Measurements from ENCODE around the gene GABBR1. TPM values are rescaled to one million over a fixed set of nuclear protein-coding genes. Genes with fewer than 3 reads are reported as not detected.

GABBR1 gene
- total RNA-seq, 4 donors from 2014 or later = 11.5 to 40.4 (median 30.5) TPM

DNA sequence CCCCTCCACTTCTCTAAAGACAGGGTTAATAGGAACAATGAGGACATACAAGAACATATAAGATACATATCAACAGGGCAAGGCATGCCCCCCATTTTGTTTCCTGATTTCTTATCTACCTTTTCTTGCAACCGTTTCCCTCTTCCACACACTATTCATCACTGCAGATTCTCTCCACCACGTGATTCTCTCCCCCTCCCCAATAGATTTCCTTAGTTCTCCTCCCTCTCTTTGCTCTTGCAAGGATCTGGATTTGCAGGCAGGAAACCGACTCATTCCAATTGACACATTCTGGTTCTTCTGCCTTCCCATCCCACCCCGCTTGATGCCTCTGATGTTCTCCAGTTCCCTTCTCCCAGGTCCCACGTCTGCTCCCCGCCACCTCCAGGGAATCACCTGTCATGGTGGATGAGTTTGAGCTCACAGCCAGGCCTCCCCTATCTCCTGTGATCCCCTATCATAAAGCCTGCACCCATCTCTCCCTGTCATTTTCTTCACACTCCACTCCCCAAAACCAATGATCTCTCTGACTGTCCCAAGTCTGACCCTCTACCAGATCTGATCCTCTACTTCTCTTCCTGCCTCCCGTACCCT lies 7.5 kb downstream of the GABBR1 start:
- no peak for DNase-seq
- intact Hi-C loops (cut with DNase I; ENCODE audit: low total_unique reads) (no loop called here), in situ Hi-C loops (cut with MboI; ENCODE audit: low pct_ligation_motif_present in 1 of 4, low pct_unique_long_range_greater_than_20kb in 1 of 4, low sequenced_read_pairs in 3 of 4) (no loop called here)
- no peak for TF ChIP-seq EP300 (IDR thresholded peaks at IDR 0.05; ENCODE audit: low read depth)
- TF ChIP-seq POLR2A (IDR thresholded peaks at IDR 0.05) = no peak
- no peak for TF ChIP-seq POLR2AphosphoS5 (IDR thresholded peaks at IDR 0.05)
- TF ChIP-seq, protein P1, sequence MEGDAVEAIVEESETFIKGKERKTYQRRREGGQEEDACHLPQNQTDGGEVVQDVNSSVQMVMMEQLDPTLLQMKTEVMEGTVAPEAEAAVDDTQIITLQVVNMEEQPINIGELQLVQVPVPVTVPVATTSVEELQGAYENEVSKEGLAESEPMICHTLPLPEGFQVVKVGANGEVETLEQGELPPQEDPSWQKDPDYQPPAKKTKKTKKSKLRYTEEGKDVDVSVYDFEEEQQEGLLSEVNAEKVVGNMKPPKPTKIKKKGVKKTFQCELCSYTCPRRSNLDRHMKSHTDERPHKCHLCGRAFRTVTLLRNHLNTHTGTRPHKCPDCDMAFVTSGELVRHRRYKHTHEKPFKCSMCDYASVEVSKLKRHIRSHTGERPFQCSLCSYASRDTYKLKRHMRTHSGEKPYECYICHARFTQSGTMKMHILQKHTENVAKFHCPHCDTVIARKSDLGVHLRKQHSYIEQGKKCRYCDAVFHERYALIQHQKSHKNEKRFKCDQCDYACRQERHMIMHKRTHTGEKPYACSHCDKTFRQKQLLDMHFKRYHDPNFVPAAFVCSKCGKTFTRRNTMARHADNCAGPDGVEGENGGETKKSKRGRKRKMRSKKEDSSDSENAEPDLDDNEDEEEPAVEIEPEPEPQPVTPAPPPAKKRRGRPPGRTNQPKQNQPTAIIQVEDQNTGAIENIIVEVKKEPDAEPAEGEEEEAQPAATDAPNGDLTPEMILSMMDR (IDR thresholded peaks at IDR 0.05) = no peak
- 66 to 67% methylated on average over 5 to 7 of the region's 7 CpGs for WGBS, 2 donors (ENCODE audit: low coverage in 1 of 2)
- Histone ChIP-seq H3K9me3 (no peaks in the 10 kb centered on the region), H3K36me3 (no peaks in the 10 kb centered on the region), H3K4me1 (peaks cover 5 to 18% (median 14%) of the 10 kb centered on the region in 4 donors), H3K27me3 (peaks cover 18% of the 10 kb centered on the region), H3K27ac (no peak overlapping the region), H3K4me3 (no peak overlapping the region)

DNA sequence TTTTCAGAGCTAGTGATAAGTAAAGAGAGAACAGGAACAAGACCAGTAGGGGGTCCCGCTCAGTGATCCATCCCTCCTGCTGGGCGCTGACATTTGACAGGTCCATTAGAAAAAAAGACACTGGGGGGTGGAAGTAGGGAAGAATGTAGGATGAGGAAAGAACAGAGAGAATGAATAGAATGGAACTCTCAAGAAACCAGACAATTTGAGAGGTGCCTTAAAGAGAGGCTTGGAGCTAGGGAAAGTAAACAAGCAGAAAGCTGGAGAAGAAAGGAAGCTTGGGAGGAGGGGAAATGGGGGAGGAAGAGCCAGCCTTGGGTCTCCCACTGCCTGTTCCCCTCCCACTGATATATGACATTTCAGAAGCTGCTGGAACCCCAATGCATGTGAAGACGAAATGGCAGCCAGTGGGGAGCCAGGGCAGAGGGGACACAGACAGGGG lies 8.4 kb downstream of the GABBR1 start:
- Histone ChIP-seq H3K27ac (no peak overlapping the region), H3K4me3 (no peak overlapping the region), H3K4me1 (peaks cover 5 to 18% (median 14%) of the 10 kb centered on the region in 4 donors), H3K36me3 (no peaks in the 10 kb centered on the region), H3K27me3 (peaks cover 15% of the 10 kb centered on the region), H3K9me3 (no peaks in the 10 kb centered on the region)
- in situ Hi-C loops (cut with MboI; ENCODE audit: low pct_ligation_motif_present in 1 of 4, low pct_unique_long_range_greater_than_20kb in 1 of 4, low sequenced_read_pairs in 3 of 4) (no loop called here), intact Hi-C loops (cut with DNase I; ENCODE audit: low total_unique reads) (no loop called here)
- 80% methylated on average over 3 of the region's 3 CpGs; no CpG with 5 or more reads in 1 of the 2 donors for WGBS, 2 donors (ENCODE audit: low coverage in 1 of 2)
- DNase-seq = no peak
- TF ChIP-seq, protein P1 (IDR thresholded peaks at IDR 0.05) = no peak
- TF ChIP-seq EP300 (IDR thresholded peaks at IDR 0.05; ENCODE audit: low read depth) (no peak), POLR2AphosphoS5 (IDR thresholded peaks at IDR 0.05) (no peak), POLR2A (IDR thresholded peaks at IDR 0.05) (no peak)

DNA sequence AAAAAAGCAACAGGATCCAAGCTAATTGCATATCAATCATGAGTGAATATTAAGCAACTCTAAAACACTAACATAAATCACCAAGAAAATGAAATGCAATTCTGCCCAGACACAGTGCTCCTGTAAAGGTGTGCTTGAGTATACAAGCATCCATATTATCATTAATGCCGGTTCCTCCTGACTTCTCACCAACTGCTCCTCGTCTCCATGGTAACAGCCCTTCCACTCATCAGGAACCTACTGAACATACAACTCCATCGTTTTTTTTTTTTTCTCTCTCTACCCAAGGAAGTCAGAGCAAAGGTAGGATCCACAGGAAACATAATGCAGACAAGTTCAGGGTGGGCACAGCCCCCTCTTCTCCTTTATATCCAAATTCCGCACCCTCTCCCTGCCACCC lies 12.4 kb downstream of the GABBR1 start:
- intact Hi-C loops (cut with DNase I; ENCODE audit: low total_unique reads) (no loop called here), in situ Hi-C loops (cut with MboI; ENCODE audit: low pct_ligation_motif_present in 1 of 4, low pct_unique_long_range_greater_than_20kb in 1 of 4, low sequenced_read_pairs in 3 of 4) (no loop called here)
- Histone ChIP-seq H3K36me3 (no peaks in the 10 kb centered on the region), H3K4me1 (no peaks in the 10 kb centered on the region), H3K4me3 (no peak overlapping the region), H3K27ac (no peak overlapping the region), H3K27me3 (no peaks in the 10 kb centered on the region), H3K9me3 (no peaks in the 10 kb centered on the region)
- DNase-seq = no peak
- WGBS, 2 donors (ENCODE audit: low coverage in 1 of 2) = 72 to 81% methylated on average over 3 to 4 of the region's 4 CpGs
- TF ChIP-seq POLR2A (IDR thresholded peaks at IDR 0.05) = no peak
- TF ChIP-seq POLR2AphosphoS5 (IDR thresholded peaks at IDR 0.05) = no peak
- TF ChIP-seq EP300 (IDR thresholded peaks at IDR 0.05; ENCODE audit: low read depth) = no peak
- TF ChIP-seq, protein P1 (IDR thresholded peaks at IDR 0.05) = no peak

DNA sequence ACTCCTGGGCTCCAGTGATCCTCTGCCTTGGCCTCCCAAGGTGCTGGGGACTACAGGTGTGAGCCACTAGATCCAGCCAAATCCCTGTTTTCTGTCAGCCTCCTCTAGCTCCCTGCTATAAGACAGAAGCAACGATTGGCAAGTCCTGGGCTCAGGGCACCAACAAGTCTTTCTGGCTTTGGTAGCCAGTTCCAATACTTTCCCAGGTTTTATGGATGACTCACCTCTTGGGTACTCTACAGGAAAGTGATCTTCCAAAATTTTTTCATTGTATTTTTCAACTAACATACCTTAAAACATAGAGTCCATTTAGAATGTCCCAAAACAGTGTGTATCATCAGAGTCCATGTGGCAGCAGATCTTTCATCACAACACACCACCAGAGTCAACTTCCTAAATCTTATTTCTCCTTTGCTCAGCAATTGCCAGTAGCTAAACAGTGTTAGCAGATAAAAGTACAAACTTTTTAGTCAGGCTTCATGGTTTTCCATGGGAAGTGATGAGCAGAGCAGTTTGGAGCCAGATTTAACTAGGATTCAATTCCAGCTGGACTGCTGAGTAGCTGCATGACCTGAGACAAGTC lies 13.3 kb downstream of the GABBR1 start:
- Histone ChIP-seq H3K9me3 (no peaks in the 10 kb centered on the region), H3K27ac (no peak overlapping the region), H3K36me3 (no peaks in the 10 kb centered on the region), H3K27me3 (no peaks in the 10 kb centered on the region), H3K4me1 (no peaks in the 10 kb centered on the region), H3K4me3 (no peak overlapping the region)
- in situ Hi-C loops (cut with MboI; ENCODE audit: low pct_ligation_motif_present in 1 of 4, low pct_unique_long_range_greater_than_20kb in 1 of 4, low sequenced_read_pairs in 3 of 4) = no loop called here
- no peak for TF ChIP-seq POLR2A (IDR thresholded peaks at IDR 0.05)
- TF ChIP-seq, protein P1 (IDR thresholded peaks at IDR 0.05) = no peak
- TF ChIP-seq POLR2AphosphoS5 (IDR thresholded peaks at IDR 0.05) = no peak
- TF ChIP-seq EP300 (IDR thresholded peaks at IDR 0.05; ENCODE audit: low read depth) = no peak
- intact Hi-C loops (cut with DNase I; ENCODE audit: low total_unique reads) = no loop called here
- WGBS, 2 donors (ENCODE audit: low coverage in 1 of 2) = 68 to 89% methylated on average over 1 of the region's 1 CpG
- no peak for DNase-seq
